GM18870 (cell line): ENCODE data around the gene ANO6.
A peak's percentile ranks its signal among the peaks of the same experiment; 100 is the strongest.
"Not testable (repeated sequence)": the region's sequence is repeated elsewhere in the genome, so short reads cannot be mapped to it uniquely, and the experiment has no call there.

Source experiments
- ATAC-seq: cut with Tn5 transposase; IDR thresholded peaks from one replicate; pipeline ENCODE4 v1.9.1; 2021; ENCODE audit warnings: moderate library complexity; ENCODE audit not compliant: unreplicated experiment

Gene ANO6, protein sequence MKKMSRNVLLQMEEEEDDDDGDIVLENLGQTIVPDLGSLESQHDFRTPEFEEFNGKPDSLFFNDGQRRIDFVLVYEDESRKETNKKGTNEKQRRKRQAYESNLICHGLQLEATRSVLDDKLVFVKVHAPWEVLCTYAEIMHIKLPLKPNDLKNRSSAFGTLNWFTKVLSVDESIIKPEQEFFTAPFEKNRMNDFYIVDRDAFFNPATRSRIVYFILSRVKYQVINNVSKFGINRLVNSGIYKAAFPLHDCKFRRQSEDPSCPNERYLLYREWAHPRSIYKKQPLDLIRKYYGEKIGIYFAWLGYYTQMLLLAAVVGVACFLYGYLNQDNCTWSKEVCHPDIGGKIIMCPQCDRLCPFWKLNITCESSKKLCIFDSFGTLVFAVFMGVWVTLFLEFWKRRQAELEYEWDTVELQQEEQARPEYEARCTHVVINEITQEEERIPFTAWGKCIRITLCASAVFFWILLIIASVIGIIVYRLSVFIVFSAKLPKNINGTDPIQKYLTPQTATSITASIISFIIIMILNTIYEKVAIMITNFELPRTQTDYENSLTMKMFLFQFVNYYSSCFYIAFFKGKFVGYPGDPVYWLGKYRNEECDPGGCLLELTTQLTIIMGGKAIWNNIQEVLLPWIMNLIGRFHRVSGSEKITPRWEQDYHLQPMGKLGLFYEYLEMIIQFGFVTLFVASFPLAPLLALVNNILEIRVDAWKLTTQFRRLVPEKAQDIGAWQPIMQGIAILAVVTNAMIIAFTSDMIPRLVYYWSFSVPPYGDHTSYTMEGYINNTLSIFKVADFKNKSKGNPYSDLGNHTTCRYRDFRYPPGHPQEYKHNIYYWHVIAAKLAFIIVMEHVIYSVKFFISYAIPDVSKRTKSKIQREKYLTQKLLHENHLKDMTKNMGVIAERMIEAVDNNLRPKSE

DNA sequence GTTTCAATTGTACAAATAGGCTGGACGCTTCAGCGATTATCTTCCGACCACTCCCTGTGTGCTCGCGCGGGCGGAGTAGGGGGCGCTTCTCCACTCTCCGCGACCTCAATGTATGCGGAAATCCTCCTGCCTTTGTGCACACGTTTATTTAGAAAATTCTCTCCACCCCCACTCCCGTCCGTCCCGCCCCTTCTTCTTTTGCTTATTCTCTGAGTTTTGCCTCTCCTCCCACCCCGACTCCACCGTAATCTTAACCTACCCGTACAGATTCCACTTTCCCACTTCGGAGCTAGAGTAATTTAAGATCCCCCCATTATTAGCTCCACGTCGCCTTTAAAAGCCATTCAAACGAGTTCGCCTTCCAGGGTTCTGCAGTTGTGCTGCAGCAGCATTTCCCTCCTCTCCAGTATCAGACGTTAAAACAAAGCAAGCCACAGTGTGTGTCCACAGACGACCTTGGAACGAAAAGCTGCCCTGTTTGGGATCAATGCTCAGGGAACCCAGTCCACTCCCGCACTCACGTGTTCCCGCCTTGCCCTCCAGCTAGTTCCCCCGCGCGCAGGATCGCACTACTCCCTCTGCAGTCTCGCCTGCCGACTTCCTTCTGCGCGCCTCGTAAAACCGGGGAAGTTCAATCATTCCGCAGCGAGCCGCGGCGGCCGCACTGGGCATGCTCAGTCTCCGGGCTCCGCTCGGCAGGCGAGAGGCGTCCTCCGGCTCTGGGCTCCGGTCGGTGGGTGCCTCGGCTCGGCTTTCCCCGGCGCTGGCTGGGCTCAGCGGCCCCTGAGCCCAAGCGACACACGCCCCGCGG is at the start of gene ANO6:
ANO6 (plus strand) TSS at position 677 of the 811 bp plus-strand sequence. CDS start 227 bp downstream, outside the sequence.
- ATAC-seq: peak; percentile 55

DNA sequence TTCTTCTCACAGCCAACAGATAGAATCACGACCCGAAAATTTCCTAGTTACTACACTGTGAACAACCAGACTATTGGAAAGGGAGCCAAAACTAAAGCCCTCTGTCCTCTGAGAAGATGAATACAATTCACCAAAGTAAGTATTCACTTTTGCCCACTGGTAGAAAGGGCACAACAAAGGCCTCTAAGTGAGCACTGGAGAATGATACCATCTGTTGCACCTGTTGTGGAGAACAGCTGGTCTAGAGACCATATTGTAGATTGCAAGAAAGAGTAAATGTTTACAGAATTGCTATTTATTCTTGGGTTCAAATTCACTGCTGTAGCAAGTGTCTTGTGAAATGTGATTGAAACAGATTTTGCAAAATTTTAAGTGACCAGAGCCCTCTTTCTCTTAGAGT is 46.9 kb upstream of the ANO6 start:
- ATAC-seq: no peak

DNA sequence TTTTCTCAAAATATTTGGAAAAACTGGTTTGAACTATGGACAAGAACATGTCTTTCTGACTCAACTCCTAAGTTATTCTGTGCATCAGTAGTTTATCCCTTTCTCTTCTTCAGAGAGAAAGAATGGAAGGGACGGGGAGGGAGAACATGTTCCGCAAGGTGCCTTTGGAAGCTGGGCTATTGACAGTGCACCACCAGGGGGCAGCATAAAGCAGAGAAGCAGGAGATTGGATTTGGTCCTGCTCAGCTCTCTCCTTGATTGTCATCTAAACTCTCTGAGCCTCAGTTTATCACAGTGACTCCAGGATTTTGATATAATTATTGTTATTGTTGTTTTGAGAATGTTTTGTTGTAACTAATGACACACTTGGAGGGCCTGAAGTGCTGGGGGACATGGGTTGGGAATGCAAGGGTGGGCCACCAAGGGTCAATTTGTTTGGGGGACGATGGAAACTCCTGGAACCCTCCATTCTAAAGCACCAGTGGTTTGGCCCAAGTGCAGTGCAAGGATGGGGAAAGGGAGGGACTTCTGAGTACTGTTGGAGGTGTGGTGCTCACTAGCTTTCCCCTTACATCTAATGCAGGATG is 45.3 kb upstream of the ANO6 start:
- no peak for ATAC-seq

DNA sequence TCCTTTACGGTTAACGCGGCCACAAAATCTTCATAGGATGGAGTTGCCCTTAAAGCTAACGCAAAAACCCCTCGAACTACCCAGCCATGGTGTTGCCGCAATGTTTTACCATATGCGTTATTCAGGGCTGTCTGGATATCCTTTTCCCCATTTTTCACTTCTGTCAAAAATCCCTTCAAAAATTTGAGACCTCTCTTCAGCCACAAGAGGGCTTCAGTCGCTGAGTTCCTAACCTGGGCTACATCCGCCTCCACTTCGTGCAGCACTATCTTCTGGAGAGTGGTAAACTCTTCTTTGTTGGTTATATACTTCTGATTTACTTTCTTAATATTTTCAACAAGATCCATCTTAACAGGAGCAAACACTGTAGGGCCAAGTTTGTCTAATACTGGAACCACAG is 42.6 kb upstream of the ANO6 start:
- not testable (repeated sequence) for ATAC-seq

DNA sequence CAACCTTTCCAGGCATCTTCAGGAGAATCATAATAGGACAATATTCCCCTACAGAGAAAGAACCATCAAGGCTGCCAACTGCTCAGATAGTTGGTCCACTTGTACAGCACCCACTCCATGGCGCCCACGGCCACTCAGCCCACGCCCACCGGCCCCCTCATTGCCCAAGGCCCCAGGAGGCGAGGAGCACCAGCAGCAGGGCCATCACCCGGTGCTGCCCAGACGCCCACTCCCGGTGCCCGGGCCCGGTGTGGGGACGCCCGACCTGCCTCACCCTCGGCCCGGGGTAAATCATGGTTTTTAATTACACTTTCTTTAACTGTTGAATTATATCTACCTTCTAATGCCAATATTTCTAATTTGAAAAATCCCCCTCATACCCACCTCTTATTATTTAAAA is 41.3 kb upstream of the ANO6 start:
- ATAC-seq: no peak

DNA sequence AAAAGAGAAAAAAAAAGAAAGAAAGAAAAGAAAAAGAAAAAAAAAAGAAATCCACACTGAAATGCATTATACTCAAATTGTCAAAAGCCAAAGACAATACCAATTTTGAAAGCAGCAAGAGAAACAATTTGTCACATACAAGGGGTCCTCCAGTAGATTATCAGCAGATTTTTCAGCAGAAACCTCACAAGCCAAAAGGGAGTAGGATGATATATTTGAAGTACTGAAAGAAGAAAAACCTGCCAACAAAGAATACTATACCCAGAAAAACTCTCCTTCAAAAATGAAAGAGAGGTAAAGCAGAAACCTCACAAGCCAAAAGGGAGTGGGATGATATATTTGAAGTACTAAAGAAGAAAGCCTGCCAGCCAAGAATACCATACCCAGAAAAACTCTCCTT is 37.1 kb upstream of the ANO6 start:
- no peak for ATAC-seq

DNA sequence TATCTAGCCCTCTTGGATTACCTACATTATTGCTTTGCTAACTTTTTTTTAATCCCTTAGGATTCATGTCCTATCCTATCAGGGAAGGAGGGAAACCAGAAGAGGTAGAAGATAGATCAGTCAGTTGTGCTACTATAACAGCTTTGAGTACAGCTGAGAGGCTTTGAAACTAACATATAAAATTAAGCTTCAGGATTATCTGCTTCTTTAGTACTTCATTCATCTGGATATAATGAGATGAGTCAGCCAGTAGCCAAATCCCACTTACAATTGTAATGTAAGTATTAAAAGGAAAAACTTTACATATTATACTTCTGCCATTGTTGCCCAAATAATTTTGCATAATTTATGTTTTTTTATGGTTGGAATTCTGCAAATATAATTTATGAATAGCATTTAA is 33.4 kb upstream of the ANO6 start:
- no peak for ATAC-seq

DNA sequence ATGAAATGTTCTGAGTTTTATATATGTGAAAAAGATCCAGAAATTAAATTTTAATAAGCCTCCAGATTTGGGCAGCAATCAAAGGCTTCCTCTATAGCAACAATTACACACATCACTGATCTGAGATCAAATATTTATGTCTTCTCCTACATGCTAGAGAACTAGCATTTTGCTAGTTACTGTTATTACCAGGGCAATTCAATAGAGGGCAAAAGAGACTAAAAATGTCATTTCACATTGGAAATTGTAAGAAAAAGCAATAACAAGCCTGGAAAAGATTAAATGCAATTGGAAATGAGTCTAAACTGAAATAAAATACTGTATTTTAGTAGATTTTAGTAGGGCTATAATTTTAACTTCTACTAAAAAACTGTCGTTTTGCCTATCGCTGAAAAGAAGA is 32.6 kb upstream of the ANO6 start:
- ATAC-seq: no peak

DNA sequence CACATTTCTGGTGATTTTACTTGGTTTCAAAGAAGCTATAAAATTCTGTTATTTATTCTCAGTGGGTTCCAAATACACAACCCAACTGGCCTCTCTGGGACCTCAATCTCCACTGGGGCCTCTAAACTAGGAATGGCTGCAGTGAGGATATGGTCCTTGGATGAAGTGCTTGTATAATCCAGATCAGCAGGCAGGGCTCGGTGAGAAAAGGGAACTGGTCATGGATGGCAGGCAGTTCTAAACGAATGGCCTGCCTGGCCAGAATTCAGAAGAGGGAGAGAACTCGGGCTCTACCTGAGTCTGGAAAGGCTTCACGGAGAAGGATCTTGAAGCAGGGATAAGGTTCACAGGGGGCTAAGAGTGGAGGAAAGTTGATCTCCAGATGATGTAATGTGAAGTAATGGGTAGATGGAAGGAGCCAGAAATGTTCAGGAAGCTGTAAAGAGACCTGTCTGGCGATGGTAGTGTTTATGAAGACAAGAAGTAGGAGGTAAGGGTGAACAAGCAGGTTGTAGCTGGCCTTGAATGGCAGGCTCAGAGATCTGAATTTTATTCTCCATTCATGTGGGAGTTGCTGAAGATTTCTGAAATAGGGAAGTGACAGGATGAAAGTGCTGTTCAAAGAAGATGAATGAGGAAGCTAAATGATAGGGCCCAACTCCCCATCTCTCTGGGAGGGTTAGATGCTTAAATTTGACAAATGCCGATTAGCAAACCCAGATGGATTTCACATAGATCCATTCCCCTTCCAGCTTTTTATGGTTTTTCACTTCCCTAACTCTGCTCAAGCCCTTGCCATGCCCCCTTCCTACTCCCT is 31.5 kb upstream of the ANO6 start:
- no peak for ATAC-seq

DNA sequence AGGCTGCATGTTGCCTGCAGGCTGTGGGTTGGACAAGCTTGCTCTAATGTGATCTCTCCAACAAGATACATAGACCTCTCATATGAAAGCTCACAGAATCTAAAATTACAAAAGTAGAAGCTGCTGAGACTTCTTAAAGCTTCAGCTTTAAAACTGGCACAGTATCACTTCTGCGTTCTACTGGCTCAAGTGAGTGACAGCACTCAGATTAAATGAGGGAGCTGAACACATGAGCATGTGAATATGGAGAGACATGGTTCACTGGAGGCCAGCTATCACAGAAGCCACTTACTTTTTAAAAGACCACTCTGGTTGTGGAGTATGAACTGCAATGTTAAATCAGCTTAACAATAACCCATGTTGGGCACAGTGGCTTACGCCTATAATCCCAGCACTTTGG is 29.1 kb upstream of the ANO6 start:
- ATAC-seq: no peak

DNA sequence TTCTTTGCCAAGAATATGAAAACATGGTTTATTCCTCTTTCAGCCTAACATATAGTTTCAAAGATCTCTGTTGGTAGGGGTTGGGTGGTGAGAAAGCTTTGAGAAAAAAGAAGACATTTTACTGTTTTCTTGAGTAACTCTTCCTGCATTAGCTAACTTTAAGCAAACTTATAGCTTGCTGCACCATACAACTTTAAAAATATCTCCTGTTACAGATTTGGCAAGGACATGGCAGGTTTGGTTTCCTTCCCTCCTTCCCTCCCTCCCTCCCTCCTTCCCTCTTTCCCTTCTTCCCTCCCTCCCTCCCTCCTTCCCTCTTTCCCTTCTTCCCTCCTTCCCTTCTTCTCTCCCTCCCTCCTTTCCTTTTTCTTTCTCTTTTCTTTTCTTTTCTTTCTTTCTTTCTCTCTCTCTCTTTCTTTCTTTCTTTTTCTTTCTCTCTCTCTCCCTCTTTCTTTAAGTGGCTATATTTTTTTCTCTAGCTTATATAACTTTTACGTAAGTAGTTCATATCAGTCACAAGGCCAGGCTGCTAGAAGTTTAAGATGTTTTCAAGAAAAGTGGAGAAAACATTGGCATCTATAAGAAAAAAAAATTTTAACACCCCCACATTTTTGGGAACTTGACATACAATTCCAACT is 26.0 kb upstream of the ANO6 start:
- no peak for ATAC-seq

DNA sequence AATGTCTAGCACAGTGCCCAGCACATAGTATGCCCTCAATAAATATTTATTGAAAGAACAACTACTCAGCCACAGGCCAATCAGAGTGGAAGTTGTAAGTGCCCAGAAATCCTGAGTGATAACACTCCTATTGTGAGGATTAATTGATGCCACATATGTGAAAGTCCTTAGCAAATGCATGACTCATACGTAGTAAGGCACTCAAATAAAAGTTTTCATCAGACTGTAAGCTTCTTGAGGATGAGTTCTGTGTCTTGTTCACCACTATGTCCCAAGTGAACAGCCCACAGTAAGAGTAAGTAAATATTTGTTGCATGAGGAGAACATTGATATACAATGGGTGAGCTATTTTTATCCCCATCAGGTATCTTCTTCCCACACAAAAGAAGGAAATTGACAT is 24.7 kb upstream of the ANO6 start:
- ATAC-seq: no peak

DNA sequence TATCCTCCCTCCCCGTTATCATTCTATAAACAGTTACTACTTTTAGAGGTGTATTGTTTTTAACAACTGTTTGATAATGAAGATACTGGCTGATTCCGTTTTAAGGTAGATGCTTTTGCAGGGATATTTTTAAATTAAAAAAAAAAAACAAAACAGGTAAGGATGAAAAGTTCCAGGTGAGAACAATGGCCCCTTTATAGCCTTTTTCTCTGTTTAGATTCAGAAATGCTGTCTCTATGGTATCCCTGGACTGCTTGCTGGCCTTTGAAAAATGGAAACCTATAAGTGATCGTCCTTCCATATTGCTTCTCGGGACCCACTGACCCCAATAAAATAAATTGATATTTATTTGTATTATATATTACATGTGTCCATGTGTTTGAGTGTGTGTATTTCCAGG is 23.2 kb upstream of the ANO6 start:
- no peak for ATAC-seq

DNA sequence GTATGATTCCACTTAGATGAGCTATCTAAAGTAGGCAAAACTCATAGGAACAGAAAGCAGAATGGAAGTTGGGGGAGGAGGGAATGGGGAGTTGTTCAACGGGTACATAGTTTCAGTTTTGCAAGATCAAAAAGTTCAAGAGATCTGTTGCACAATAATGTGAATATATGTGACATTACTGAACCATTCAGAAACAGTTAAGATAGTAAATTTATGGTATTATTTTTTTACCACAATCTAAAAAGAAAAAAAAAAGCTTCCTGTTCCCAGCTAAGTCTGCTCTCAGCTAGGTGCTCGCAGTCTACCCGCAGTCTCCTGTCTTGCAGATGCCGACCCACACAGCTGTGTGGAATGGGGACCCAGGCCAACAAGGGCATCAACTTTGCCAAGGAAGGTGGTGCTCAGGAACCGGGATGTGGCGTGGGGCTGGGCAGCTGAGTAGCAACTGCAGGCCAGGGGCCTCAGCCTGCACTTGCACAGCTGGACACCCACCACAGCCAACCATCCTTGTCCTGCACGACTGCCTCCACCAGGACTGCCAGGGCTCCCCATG is 15.3 kb upstream of the ANO6 start:
- no peak for ATAC-seq

DNA sequence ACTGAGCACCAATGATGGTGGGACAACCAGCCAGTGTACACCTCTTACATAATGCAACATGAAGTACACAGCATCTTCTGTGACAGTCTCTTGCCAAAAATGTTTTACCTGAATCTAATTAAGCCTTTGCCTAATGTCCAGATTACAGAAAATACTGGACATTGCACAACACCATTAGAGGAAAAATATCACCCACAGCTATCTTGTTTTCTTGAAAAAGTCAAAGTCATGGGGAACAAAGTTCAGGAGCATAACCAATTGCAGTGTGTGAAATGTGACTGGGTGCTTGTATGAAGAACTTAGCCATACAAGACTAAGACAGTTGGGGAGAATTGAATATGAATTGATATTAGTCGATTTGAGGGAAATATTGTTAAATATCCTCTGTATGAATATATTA is 12.1 kb upstream of the ANO6 start:
- no peak for ATAC-seq

DNA sequence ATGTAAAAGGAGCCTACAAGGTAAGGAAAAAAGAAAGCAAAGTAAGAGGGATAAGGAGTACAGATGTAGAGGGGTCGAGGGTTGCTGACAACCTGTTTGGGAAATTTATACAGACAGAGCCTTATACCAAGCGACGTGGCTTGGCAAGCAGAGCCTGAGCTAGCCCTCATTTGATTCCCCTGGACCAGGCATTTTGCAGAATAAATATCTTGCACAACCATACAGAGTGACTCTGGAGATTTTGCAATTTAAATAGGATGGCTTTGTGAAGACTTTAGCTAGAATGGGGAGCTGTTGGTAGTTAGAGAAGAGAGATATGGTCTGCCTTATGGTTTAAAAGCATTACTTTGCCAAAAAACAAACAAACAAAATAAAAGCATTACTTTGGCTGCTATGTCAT is 11.1 kb upstream of the ANO6 start:
- ATAC-seq: no peak

DNA sequence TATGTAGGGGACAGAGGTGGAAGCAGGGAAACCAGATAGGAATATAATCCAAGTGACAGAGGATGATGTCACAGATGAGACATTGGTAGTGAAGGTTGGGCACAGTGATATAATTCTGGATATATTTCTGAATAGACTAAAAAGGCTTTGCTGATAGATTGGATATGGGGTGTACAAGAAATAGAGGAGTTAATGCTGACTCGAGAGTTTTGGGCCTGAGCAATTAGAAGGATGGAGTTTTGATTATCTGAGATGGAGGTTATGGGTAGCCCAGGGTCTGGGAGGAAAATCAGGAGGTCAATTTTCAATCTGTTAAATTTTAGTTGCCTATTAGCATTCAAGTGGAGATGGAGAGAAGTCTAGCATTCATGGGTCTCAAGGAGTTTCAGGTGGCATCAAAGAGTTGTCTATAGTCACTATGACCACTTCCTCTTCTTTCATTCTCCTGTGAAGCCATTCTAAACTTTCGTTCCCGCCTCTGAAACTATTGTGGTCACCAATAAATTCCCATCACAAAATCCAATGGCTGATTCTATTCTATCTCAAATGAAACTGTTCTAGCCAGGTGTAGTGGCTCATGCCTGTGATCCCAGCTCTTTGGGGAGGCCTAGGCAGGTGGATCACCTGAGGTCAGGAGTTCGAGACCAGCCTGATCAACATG is 10.6 kb upstream of the ANO6 start:
- peak; percentile 71 for ATAC-seq

DNA sequence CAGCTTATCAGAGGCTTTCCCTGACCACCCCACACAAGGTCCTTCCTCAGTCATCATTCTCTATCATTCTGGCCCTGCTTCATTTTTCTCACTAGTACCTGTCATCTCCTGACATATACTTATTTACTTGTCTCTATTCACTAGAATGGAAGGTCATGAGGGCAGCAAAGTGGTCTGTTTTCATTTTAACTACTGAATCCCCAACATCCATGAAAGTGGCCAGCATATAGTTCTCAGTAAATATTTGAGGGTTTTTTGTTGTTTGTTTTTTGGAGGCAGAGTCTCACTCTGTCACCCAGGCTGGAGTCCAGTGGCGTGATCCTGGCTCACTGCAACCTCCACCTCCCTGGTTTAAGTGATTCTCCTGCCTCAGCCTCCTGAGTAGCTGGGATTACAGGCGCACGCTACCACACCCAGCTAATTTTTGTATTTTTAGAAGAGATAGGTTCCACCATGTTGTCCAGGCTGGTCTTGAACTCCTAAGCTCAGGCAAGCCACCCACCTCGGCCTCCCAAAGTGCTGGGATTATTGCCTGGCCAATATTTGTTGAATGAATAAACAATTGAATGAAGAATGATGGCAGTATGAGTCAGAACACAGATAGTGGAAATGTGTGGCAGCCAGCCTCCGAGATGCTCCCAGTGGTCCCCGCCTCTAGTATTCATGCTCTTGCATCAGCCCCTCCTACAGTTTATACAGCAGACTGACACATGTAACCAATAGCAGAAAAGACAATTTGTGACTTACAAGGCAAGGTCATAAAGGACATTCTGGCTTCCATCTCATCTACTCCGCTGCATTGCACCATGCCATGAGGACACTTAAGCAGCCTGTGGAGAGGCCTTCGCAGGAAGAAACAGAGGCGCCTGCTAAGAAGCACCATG is 7.0 kb upstream of the ANO6 start:
- no peak for ATAC-seq
